ENCODE measurements around the gene LRFN2. TPM values are rescaled to one million over a fixed set of nuclear protein-coding genes. Genes with fewer than 3 reads are reported as not detected.

LRFN2 gene
- total and polyA plus RNA-seq, 4 donors = 0.01 to 0.06 TPM; not detected in 2

GRCh38 chr6:40477246-40478126, 109.7 kb downstream of the LRFN2 start:
- DNase-seq = peak; percentile 35 to 62 (median 43)
- H3K27ac ChIP-seq (ENCODE audit: low read depth in 1 of 2, low read length in 1 of 2) = no peak overlapping the region
- WGBS, 2 donors = 36 to 44% methylated on average over 19 of the region's 19 CpGs

GRCh38 chr6:40476673-40477072, 110.5 kb downstream of the LRFN2 start:
- no peak for TF ChIP-seq CTCF (IDR thresholded peaks at IDR 0.05; ENCODE audit: control extremely low read depth, extremely low read depth)
- no peaks in the 10 kb centered on the region for H3K9me3 ChIP-seq (ENCODE audit: control insufficient read depth in 4 of 4, insufficient read depth in 3 of 4, low read length in 3 of 4)
- 87 to 94% methylated on average over 6 of the region's 6 CpGs for WGBS, 2 donors
- no peak overlapping the region for H3K4me3 ChIP-seq
- no peak for ATAC-seq (ENCODE audit: insufficient read depth, low FRiP score)
- no peaks in the 10 kb centered on the region for H3K36me3 ChIP-seq (ENCODE audit: control insufficient read depth in 4 of 4, insufficient read depth in 4 of 4, low read length in 4 of 4)
- H3K27me3 ChIP-seq (ENCODE audit: control insufficient read depth in 3 of 3, insufficient read depth in 3 of 3, low read length in 2 of 3) = no peaks in the 10 kb centered on the region
- H3K9ac ChIP-seq (ENCODE audit: insufficient read depth in 1 of 2, low read length in 2 of 2) = no peak overlapping the region
- no peak overlapping the region for H3K27ac ChIP-seq (ENCODE audit: low read depth in 1 of 2, low read length in 1 of 2)
- H3K4me1 ChIP-seq (ENCODE audit: control insufficient read depth in 5 of 5, insufficient read depth in 5 of 5, low read length in 5 of 5) = peaks cover 0 to 5% (median 0%) of the 10 kb centered on the region in 5 donors
- no peak for DNase-seq

More at GRCh38 chr6:40477246-40478126, 109.7 kb downstream of the LRFN2 start:
- H3K4me1 ChIP-seq (ENCODE audit: control insufficient read depth in 5 of 5, insufficient read depth in 5 of 5, low read length in 5 of 5) = peaks cover 0 to 5% (median 0%) of the 10 kb centered on the region in 5 donors
- TF ChIP-seq CTCF (IDR thresholded peaks at IDR 0.05; ENCODE audit: control extremely low read depth, extremely low read depth) = no peak
- H3K27me3 ChIP-seq (ENCODE audit: control insufficient read depth in 3 of 3, insufficient read depth in 3 of 3, low read length in 2 of 3) = no peaks in the 10 kb centered on the region
- H3K9ac ChIP-seq (ENCODE audit: insufficient read depth in 1 of 2, low read length in 2 of 2) = no peak overlapping the region
- H3K36me3 ChIP-seq (ENCODE audit: control insufficient read depth in 4 of 4, insufficient read depth in 4 of 4, low read length in 4 of 4) = no peaks in the 10 kb centered on the region
- ATAC-seq (ENCODE audit: insufficient read depth, low FRiP score) = no peak
- H3K4me3 ChIP-seq = no peak overlapping the region
- no peaks in the 10 kb centered on the region for H3K9me3 ChIP-seq (ENCODE audit: control insufficient read depth in 4 of 4, insufficient read depth in 3 of 4, low read length in 3 of 4)

- ATAC-seq (ENCODE audit: insufficient read depth, low FRiP score) = no peak
- TF ChIP-seq CTCF (IDR thresholded peaks at IDR 0.05; ENCODE audit: control extremely low read depth, extremely low read depth) = no peak
- no peak overlapping the region for H3K4me3 ChIP-seq
- DNase-seq = no peak
- H3K9ac ChIP-seq (ENCODE audit: insufficient read depth in 1 of 2, low read length in 2 of 2) = no peak overlapping the region
- H3K27ac ChIP-seq (ENCODE audit: low read depth in 1 of 2, low read length in 1 of 2) = no peak overlapping the region
- no peaks in the 10 kb centered on the region for H3K27me3 ChIP-seq (ENCODE audit: control insufficient read depth in 3 of 3, insufficient read depth in 3 of 3, low read length in 2 of 3)
- no peaks in the 10 kb centered on the region for H3K36me3 ChIP-seq (ENCODE audit: control insufficient read depth in 4 of 4, insufficient read depth in 4 of 4, low read length in 4 of 4)
- 92 to 93% methylated on average over 3 of the region's 3 CpGs for WGBS, 2 donors
- H3K9me3 ChIP-seq (ENCODE audit: control insufficient read depth in 4 of 4, insufficient read depth in 3 of 4, low read length in 3 of 4) = no peaks in the 10 kb centered on the region
- peaks cover 0 to 5% (median 0%) of the 10 kb centered on the region in 5 donors for H3K4me1 ChIP-seq (ENCODE audit: control insufficient read depth in 5 of 5, insufficient read depth in 5 of 5, low read length in 5 of 5)
These were observed 112.2 kb downstream of the LRFN2 start for GRCh38 chr6:40474937-40475336.

Data from lung (tissue), 12 donors.